Activated CD4-positive, alpha-beta memory T cell treated with anti-CD3 and anti-CD28 coated beads, Interleukin-2, amount 10 ng/mL, durations not matched to agents 7 days and 5 days (primary cell): ENCODE results near the gene UTS2R. TPM values are rescaled to one million over a fixed set of nuclear protein-coding genes. Genes with fewer than 3 reads are reported as not detected.
"Not testable (repeated sequence)": the region's sequence is repeated elsewhere in the genome, so short reads cannot be mapped to it uniquely, and the experiment has no call there.

Experiments
- CTCF ChIA-PET: fragments of 350-600 bp; sonication (Branson Sonifier 250); formaldehyde crosslinking; loops from one replicate; lab custom pipeline; 2021; ENCODE audit warnings: antibody characterized with exemption, inconsistent platforms; lab: Charles Lee
- POLR2A ChIA-PET: fragments of 350-600 bp; sonication (Branson Sonifier 250); formaldehyde crosslinking; loops from one replicate; lab custom pipeline; 2021; ENCODE audit warnings: antibody characterized with exemption; lab: Charles Lee
- DNase-seq: peaks from one replicate; pipeline ENCODE4 v3.0.0-alpha.2; 2020
- H3K27ac Mint-ChIP-seq: one replicate; pipeline ENCODE4 v1.8.0; 2021; ENCODE audit warnings: mild to moderate bottlenecking, mixed read lengths
- H3K27me3 Mint-ChIP-seq: one replicate; pipeline ENCODE4 v1.8.0; 2021; ENCODE audit warnings: mixed read lengths
- H3K36me3 Mint-ChIP-seq: one replicate; pipeline ENCODE4 v1.8.0; 2021; ENCODE audit warnings: low read depth, mixed read lengths
- H3K4me1 Mint-ChIP-seq: one replicate; pipeline ENCODE4 v1.8.0; 2021; ENCODE audit warnings: mixed read lengths
- H3K4me3 Mint-ChIP-seq: one replicate; pipeline ENCODE4 v1.8.0; 2021; ENCODE audit warnings: mild to moderate bottlenecking, mixed read lengths
- H3K9me3 Mint-ChIP-seq: one replicate; pipeline ENCODE4 v1.8.0; 2021; ENCODE audit warnings: mixed read lengths
- total RNA-seq, 2 experiments: library from RNA; stranded (reverse); gene quantifications; one replicate each; pipeline ENCODE4 v1.2.3, GENCODE V29; 2021

The UTS2R gene
- total RNA-seq, 2 experiments from 2014 or later: not detected

DNA sequence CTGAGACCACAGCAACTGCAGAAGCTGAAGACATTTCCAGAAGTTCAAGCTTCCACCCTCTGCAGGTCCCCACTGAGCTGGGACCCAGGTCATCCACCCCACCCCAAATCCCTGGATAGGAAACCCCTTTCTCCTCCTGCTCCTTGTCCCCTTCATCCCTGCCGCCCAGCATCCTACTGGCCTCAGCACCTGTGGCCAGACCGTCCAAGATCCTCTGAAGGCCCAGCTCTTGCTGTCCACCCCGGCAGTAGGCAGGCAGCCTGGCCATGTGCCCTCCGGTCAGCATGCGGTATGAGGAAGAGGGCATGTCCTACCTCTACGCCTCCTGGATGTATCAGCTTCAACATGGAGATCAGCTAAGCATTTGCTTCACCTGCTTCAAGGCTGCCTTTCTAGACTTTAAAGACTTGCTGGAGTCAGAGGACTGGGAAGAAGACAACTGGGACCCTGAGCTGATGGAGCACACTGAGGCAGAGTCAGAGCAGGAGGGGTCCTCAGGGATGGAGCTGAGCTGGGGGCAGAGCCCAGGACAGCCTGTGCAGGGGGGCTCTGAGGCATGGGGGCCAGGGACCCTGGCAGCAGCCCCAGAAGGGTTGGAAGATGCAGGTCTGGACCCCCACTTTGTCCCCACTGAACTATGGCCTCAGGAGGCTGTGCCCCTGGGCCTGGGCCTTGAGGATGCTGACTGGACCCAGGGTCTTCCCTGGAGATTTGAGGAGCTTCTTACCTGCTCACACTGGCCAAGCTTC lies 9.5 kb upstream of the UTS2R start:
- Mint-ChIP-seq H3K4me3 (no peak overlapping the region), H3K27me3 (peaks cover 18% of the 10 kb centered on the region), H3K36me3 (no peaks in the 10 kb centered on the region), H3K9me3 (no peaks in the 10 kb centered on the region), H3K27ac (no peak overlapping the region), H3K4me1 (peaks cover 8% of the 10 kb centered on the region)
- ChIA-PET CTCF (interaction anchor here (1.1 kb wide), 1 partner anchor 12 kb away, joined by 3 read pairs; no protein-coding TSS in a partner anchor), POLR2A (no interaction called here)
- DNase-seq: no peak

DNA sequence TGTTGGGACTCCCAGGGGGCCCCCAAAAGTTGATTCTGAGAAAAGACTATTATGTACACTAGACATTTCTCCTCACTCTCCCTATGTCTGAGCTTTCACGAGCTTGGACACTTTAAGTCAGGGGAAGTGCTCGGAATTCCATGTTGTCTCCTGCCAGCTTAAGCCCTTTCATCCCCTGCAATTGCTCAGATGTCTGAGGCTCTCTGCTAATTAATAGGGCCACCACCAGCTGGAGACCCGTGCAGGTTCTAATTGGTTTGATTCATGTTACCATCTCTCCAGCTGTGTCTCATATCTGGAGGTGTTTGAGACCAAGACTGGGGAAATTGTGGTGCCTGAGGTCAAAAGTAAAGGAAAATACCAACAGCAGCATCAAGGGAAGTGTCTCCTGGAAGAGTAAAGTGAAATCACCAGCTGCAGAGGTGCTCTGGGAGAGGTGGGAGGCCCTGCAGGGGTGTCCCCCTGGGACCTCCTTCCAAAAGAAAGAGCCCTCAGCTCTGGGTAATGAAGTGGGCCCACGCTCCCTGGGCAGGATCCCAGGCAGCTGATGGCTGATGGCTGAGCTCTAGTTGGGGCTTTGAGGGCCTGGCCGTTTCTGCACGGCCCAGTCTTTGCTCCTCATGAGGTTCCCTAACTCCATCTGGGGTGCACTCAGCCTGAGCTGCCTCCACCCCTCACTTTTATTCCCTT lies 5.8 kb upstream of the UTS2R start:
- H3K27me3 Mint-ChIP-seq: peaks cover 33% of the 10 kb centered on the region
- POLR2A ChIA-PET: interaction anchor here (1.1 kb wide), 1 partner anchor 33 kb away, joined by 3 read pairs; no protein-coding TSS in a partner anchor
- no peak overlapping the region for H3K4me3 Mint-ChIP-seq
- H3K36me3 Mint-ChIP-seq: no peaks in the 10 kb centered on the region
- no peak for DNase-seq
- CTCF ChIA-PET: interaction anchor here (0.6 to 1.0 kb wide), 2 partner anchors 15 to 35 kb away, joined by 3 read pairs; no protein-coding TSS in a partner anchor
- no peak overlapping the region for H3K27ac Mint-ChIP-seq
- peaks cover 7% of the 10 kb centered on the region for H3K4me1 Mint-ChIP-seq
- no peaks in the 10 kb centered on the region for H3K9me3 Mint-ChIP-seq

GRCh38 chr17:82366749-82367148 lies 4.8 kb upstream of the UTS2R start:
- ChIA-PET POLR2A (interaction anchor here (1.1 kb wide), 1 partner anchor 34 kb away, joined by 3 read pairs; no protein-coding TSS in a partner anchor), CTCF (no interaction called here)
- Mint-ChIP-seq H3K4me3 (no peak overlapping the region), H3K36me3 (no peaks in the 10 kb centered on the region), H3K27ac (no peak overlapping the region), H3K4me1 (peaks cover 13% of the 10 kb centered on the region), H3K9me3 (no peaks in the 10 kb centered on the region), H3K27me3 (peaks cover 38% of the 10 kb centered on the region)
- no peak for DNase-seq

DNA sequence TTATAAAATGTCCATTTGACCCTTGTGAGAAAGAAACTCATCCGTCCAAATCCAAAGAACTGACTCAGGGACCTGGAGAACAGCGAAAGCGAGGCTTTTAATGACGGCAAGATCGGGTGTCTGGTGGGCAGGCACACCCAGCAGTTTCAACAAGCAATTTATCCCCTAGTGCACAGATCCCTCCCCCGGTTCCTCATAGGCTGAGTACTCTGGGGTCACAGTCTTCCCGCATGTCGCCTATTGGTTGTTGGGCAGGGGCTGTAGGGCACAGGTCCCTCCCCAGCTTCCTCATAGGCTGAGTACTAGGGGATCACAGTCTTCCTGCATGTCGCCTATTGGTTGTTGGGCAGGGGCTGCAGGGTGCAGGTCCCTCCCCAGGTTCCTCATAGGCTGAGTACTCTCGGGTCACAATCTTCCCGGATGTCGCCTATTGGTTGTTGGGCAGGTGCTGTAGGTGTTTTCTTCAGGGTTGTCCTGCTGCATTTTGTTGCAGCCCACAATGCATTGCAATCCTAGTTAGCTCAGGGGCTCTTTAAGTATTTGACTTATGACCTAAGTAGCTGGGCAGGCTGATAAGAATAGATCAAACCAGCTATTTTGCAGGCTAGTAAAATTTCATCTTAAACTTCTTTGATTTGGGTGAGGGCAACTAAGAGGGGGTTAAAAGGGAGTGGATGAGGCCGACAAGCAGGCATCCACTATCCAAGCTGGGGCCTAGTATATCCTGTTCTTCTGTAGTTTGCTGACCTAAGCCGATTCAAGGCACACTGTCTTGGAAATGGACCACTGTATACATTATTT lies 3.6 kb upstream of the UTS2R start:
- no peaks in the 10 kb centered on the region for H3K9me3 Mint-ChIP-seq

GRCh38 chr17:82369211-82369610 lies 2.4 kb upstream of the UTS2R start:
- POLR2A ChIA-PET: no interaction called here

More for the DNA sequence above, 3.6 kb upstream of the UTS2R start:
- Mint-ChIP-seq H3K36me3 (no peaks in the 10 kb centered on the region), H3K4me1 (peaks cover 16% of the 10 kb centered on the region), H3K4me3 (no peak overlapping the region), H3K27me3 (peaks cover 42% of the 10 kb centered on the region), H3K27ac (no peak overlapping the region)
- CTCF ChIA-PET: no interaction called here
- no peak for DNase-seq
- POLR2A ChIA-PET: no interaction called here

GRCh38 chr17:82370471-82371332 lies 863 bp upstream of the UTS2R start:
- H3K27ac Mint-ChIP-seq: no peak overlapping the region

More at GRCh38 chr17:82369211-82369610, 2.4 kb upstream of the UTS2R start:
- no peak overlapping the region for H3K27ac Mint-ChIP-seq
- no peak overlapping the region for H3K4me3 Mint-ChIP-seq
- CTCF ChIA-PET: interaction anchor here (0.6 kb wide), 1 partner anchor 164 kb away, joined by 3 read pairs; no protein-coding TSS in a partner anchor
- no peaks in the 10 kb centered on the region for H3K9me3 Mint-ChIP-seq
- peaks cover 49% of the 10 kb centered on the region for H3K27me3 Mint-ChIP-seq
- peaks cover 17% of the 10 kb centered on the region for H3K4me1 Mint-ChIP-seq
- DNase-seq: no peak
- no peaks in the 10 kb centered on the region for H3K36me3 Mint-ChIP-seq

GRCh38 chr17:82372249-82373071 lies 895 bp downstream of the UTS2R start:
- ChIA-PET CTCF (no interaction called here), POLR2A (no interaction called here)
- DNase-seq: no peak
- H3K4me3 Mint-ChIP-seq: no peak overlapping the region
- H3K36me3 Mint-ChIP-seq: no peaks in the 10 kb centered on the region
- no peaks in the 10 kb centered on the region for H3K9me3 Mint-ChIP-seq
- peaks cover 50% of the 10 kb centered on the region for H3K27me3 Mint-ChIP-seq
- H3K27ac Mint-ChIP-seq: no peak overlapping the region
- peaks cover 17% of the 10 kb centered on the region for H3K4me1 Mint-ChIP-seq

More at GRCh38 chr17:82370471-82371332, 863 bp upstream of the UTS2R start:
- peak; percentile 32 for DNase-seq
- no peaks in the 10 kb centered on the region for H3K36me3 Mint-ChIP-seq
- peaks cover 44% of the 10 kb centered on the region for H3K27me3 Mint-ChIP-seq
- ChIA-PET CTCF (interaction anchor here (0.9 to 1.5 kb wide), 4 partner anchors 18 to 183 kb away, joined by 3 to 5 read pairs (median 4); no protein-coding TSS in a partner anchor), POLR2A (interaction anchor here (0.8 to 1.7 kb wide), 3 partner anchors 18 to 73 kb away, joined by 3 to 6 read pairs (median 3); no protein-coding TSS in a partner anchor)
- H3K9me3 Mint-ChIP-seq: no peaks in the 10 kb centered on the region
- peaks cover 17% of the 10 kb centered on the region for H3K4me1 Mint-ChIP-seq
- H3K4me3 Mint-ChIP-seq: peak overlapping the region; percentile 57

DNA sequence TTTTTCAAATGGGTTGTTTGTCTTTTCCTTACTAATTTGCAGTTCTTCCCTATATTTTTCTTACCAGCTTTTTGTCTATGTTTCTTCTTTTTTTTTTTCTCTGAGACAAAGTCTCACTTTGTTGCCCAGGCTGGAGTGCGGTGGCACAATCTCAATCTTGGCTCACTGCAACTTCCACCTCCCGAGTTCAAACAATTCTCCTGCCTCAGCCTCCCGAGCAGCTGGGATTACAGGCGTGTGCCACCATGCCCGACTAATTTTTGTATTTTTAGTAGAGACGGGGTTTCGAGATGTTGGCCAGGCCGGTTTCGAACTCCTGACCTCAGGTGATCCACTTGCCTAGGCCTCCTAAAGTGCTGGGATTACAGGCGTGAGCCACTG lies 1.5 kb downstream of the UTS2R start:
- H3K27ac Mint-ChIP-seq, POLR2A ChIA-PET: not testable (repeated sequence)

DNA sequence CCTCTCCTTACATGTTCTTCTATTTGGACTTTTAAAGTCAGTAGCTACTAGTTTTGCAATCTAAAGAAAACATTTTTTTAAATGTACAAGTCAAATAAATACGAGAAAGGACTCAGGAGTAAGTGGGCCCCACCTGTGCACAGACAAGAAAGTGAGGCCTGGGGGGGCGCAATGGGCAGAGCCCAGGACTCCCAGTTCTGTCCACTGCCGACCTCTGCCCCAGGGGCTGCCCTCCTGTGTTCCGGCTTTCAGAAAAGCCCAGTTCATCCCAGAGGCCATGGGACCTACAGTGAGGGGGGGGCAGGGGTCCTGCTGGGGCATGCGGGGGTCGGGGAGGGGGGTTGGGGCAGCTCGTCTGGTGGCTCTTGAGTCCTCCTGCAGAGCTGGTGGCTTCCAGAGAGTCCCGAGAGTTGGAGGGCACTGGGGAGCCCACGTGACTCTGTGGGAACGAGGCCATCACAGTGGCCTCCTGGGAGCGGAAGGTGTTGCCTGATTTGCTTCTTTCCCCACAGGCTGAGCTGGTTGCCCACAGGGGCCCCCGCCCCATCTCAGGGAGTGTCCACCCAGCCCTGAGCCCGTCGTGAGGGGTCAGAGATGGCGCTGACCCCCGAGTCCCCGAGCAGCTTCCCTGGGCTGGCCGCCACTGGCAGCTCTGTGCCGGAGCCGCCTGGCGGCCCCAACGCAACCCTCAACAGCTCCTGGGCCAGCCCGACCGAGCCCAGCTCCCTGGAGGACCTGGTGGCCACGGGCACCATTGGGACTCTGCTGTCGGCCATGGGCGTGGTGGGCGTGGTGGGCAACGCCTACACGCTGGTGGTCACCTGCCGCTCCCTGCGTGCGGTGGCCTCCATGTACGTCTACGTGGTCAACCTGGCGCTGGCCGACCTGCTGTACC lies 2.4 kb downstream of the UTS2R start:
- Mint-ChIP-seq H3K4me3 (no peak overlapping the region), H3K36me3 (no peaks in the 10 kb centered on the region), H3K9me3 (no peaks in the 10 kb centered on the region), H3K27me3 (peaks cover 44% of the 10 kb centered on the region), H3K27ac (no peak overlapping the region), H3K4me1 (peaks cover 17% of the 10 kb centered on the region)
- CTCF ChIA-PET: no interaction called here
- DNase-seq: no peak
- POLR2A ChIA-PET: no interaction called here

More for the DNA sequence above, 1.5 kb downstream of the UTS2R start:
- CTCF ChIA-PET, H3K9me3 Mint-ChIP-seq, H3K4me3 Mint-ChIP-seq, DNase-seq, H3K36me3 Mint-ChIP-seq: not testable (repeated sequence)
- Mint-ChIP-seq H3K27me3 (peaks cover 44% of the 10 kb centered on the region), H3K4me1 (peaks cover 17% of the 10 kb centered on the region)

DNA sequence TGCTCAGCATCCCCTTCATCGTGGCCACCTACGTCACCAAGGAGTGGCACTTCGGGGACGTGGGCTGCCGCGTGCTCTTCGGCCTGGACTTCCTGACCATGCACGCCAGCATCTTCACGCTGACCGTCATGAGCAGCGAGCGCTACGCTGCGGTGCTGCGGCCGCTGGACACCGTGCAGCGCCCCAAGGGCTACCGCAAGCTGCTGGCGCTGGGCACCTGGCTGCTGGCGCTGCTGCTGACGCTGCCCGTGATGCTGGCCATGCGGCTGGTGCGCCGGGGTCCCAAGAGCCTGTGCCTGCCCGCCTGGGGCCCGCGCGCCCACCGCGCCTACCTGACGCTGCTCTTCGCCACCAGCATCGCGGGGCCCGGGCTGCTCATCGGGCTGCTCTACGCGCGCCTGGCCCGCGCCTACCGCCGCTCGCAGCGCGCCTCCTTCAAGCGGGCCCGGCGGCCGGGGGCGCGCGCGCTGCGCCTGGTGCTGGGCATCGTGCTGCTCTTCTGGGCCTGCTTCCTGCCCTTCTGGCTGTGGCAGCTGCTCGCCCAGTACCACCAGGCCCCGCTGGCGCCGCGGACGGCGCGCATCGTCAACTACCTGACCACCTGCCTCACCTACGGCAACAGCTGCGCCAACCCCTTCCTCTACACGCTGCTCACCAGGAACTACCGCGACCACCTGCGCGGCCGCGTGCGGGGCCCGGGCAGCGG lies 3.2 kb downstream of the UTS2R start:
- Mint-ChIP-seq H3K36me3 (no peaks in the 10 kb centered on the region), H3K4me1 (peaks cover 16% of the 10 kb centered on the region), H3K27me3 (peaks cover 39% of the 10 kb centered on the region), H3K27ac (no peak overlapping the region), H3K4me3 (no peak overlapping the region), H3K9me3 (no peaks in the 10 kb centered on the region)
- ChIA-PET POLR2A (no interaction called here), CTCF (no interaction called here)
- no peak for DNase-seq
